B cell (primary cell): ENCODE measurements around the gene RNF213. TPM values are rescaled to one million over a fixed set of nuclear protein-coding genes. Genes with fewer than 3 reads are reported as not detected.

Experiments used
- ATAC-seq: fragments of 200-7000 bp; cut with Tn5 transposase; one replicate; pipeline ENCODE4 v1.10.0; 2021; ENCODE audit warnings: low read depth, mild to moderate bottlenecking, moderate number of reproducible peaks, moderate library complexity
- CTCF ChIA-PET: fragments of 350-600 bp; sonication (Branson Sonifier 250); formaldehyde crosslinking; loops from one replicate; lab custom pipeline; 2021; ENCODE audit warnings: antibody characterized with exemption, inconsistent platforms; lab: Charles Lee
- POLR2A ChIA-PET: fragments of 350-600 bp; sonication (Branson Sonifier 250); formaldehyde crosslinking; loops from one replicate; lab custom pipeline; 2021; ENCODE audit warnings: antibody characterized with exemption; lab: Charles Lee
- DNase-seq: peaks from one replicate; pipeline ENCODE4 v3.0.0; 2013
- H2AFZ ChIP-seq: 2 replicates; pipeline ENCODE4 v1.6.1; 2012; ENCODE audit warnings: mild to moderate bottlenecking, low read depth, low read length; ENCODE audit not compliant: insufficient read depth, poor library complexity, severe bottlenecking
- H3K27ac ChIP-seq, 2 donors: 1 replicate in 1 of 2; 2 replicates in 1 of 2; pipeline ENCODE4 v1.5.1; 2012 to 2013; ENCODE audit warnings: low read length in 2 of 2, mild to moderate bottlenecking in 2 of 2, moderate library complexity in 1 of 2
- H3K27me3 ChIP-seq, 4 experiments: fragments of 200-600 bp in 1 of 4; sonication (generic) in 1 of 4; replicated peaks in 1 of 4; 1 replicate in 2 of 4; 2 replicates in 2 of 4; pipeline versions ENCODE4 v1.6.1 to v1.7.0; 2013 to 2016; ENCODE audit warnings: low read length in 3 of 4, mild to moderate bottlenecking in 2 of 4, mixed read lengths in 1 of 4, moderate library complexity in 1 of 4; ENCODE audit not compliant: insufficient read depth in 4 of 4, control insufficient read depth in 3 of 4; ENCODE audit errors: control extremely low read depth in 1 of 4
- H3K36me3 ChIP-seq, 2 experiments: replicated peaks in 1 of 2; 1 replicate in 1 of 2; 2 replicates in 1 of 2; pipeline versions ENCODE4 v1.6.1 to v1.7.1; 2013; ENCODE audit warnings: low read length in 1 of 2; ENCODE audit not compliant: insufficient read depth in 2 of 2, control insufficient read depth in 1 of 2; ENCODE audit errors: control extremely low read depth in 1 of 2, extremely low read depth in 1 of 2
- H3K4me1 ChIP-seq, 2 donors: fragments of 200-600 bp in 1 of 2; sonication (generic) in 1 of 2; 1 replicate in 1 of 2; 2 replicates in 1 of 2; pipeline versions ENCODE4 v1.5.1 to v1.6.1; 2013 to 2017; ENCODE audit warnings: low read length in 2 of 2; ENCODE audit not compliant: control insufficient read depth in 2 of 2, insufficient read depth in 2 of 2
- H3K4me2 ChIP-seq: replicated peaks from 2 replicates; pipeline ENCODE3; 2012; ENCODE audit warnings: mild to moderate bottlenecking, low read depth, low read length; ENCODE audit not compliant: poor library complexity, severe bottlenecking
- H3K4me3 ChIP-seq, 5 experiments: fragments of 200-600 bp in 1 of 5; sonication (generic) in 1 of 5; 1 replicate in 3 of 5; 2 replicates in 2 of 5; pipeline versions ENCODE4 v1.5.1 to v1.7.0; 2011 to 2016; ENCODE audit warnings: low read length in 4 of 5, mild to moderate bottlenecking in 4 of 5, low read depth in 2 of 5, control low read depth in 1 of 5, moderate library complexity in 1 of 5; ENCODE audit not compliant: insufficient read depth in 1 of 5; ENCODE audit errors: control extremely low read depth in 1 of 5, extremely low read depth in 1 of 5
- H3K79me2 ChIP-seq: fragments of 200-600 bp; sonication (generic); one replicate; pipeline ENCODE4 v1.6.0; 2016; ENCODE audit warnings: low read length; ENCODE audit not compliant: control insufficient read depth, insufficient read depth
- H3K9ac ChIP-seq: fragments of 200-600 bp; sonication (generic); 2 replicates; pipeline ENCODE4 v1.6.1; 2017; ENCODE audit warnings: mild to moderate bottlenecking, low read length, moderate library complexity
- H3K9me3 ChIP-seq, 3 donors: one replicate each; pipeline versions ENCODE4 v1.6.1 to v1.7.1; 2013; ENCODE audit warnings: low read length in 2 of 3; ENCODE audit not compliant: control insufficient read depth in 2 of 3, insufficient read depth in 1 of 3; ENCODE audit errors: control extremely low read depth in 1 of 3
- H4K20me1 ChIP-seq: 2 replicates; pipeline ENCODE4 v1.6.0; 2012; ENCODE audit warnings: mild to moderate bottlenecking, low read length; ENCODE audit not compliant: insufficient read depth, control insufficient read depth, poor library complexity, severe bottlenecking
- H3K27ac Mint-ChIP-seq: one replicate; pipeline ENCODE4 v1.8.0; 2021; ENCODE audit warnings: mixed read lengths
- H3K27me3 Mint-ChIP-seq: one replicate; pipeline ENCODE4 v1.8.0; 2021; ENCODE audit warnings: mixed read lengths
- H3K4me1 Mint-ChIP-seq: one replicate; pipeline ENCODE4 v1.8.0; 2021; ENCODE audit warnings: mixed read lengths
- H3K4me3 Mint-ChIP-seq: one replicate; pipeline ENCODE4 v1.8.0; 2021; ENCODE audit warnings: mixed read lengths
- H3K9me3 Mint-ChIP-seq: one replicate; pipeline ENCODE4 v1.8.0; 2022; ENCODE audit warnings: mixed read lengths; ENCODE audit not compliant: insufficient read depth
- EZH2 ChIP-seq: IDR thresholded peaks from 2 replicates; pipeline ENCODE4 v1.6.1; 2012; ENCODE audit warnings: borderline replicate concordance, low read depth, mild to moderate bottlenecking, moderate library complexity, low read length; ENCODE audit not compliant: insufficient read depth, poor library complexity, severe bottlenecking
- WGBS: methylation state at CpG from one replicate; pipeline ENCODE4 v1.1.5; 2013; ENCODE audit warnings: missing lambda C conversion rate; ENCODE audit not compliant: insufficient coverage; 5-methylcytosine and 5-hydroxymethylcytosine counted together
- intact Hi-C: fragments of 100-400 bp; cut with micrococcal nuclease; formaldehyde crosslinking; loops from one replicate; pipeline ENCODE4 v1.10.0; 2022
- polyA plus RNA-seq: library from polyadenylated mRNA; depleted of rRNA; stranded (reverse); fragments of >200 nt; gene quantifications from 2 replicates; pipeline ENCODE4 v1.2.3, GENCODE V29; 2012
- total RNA-seq, 2 donors: library from RNA; stranded (reverse); fragments of 120-200 nt in 1 of 2; gene quantifications; 1 replicate in 1 of 2; 2 replicates in 1 of 2; pipeline versions ENCODE4 v1.2.3 to v1.2.4, GENCODE V29; 2013 to 2022
- TF ChIP-seq, protein P1 (sequence below): fragments of 200-600 bp; IDR thresholded peaks from one replicate; pipeline ENCODE4 v1.8.0; 2022; ENCODE audit warnings: antibody characterized with exemption, mild to moderate bottlenecking

The RNF213 gene
- total and polyA plus RNA-seq, 2 donors (not counting 1 experiment from before 2014, with no cell fraction given), result 121 to 287 TPM

DNA sequence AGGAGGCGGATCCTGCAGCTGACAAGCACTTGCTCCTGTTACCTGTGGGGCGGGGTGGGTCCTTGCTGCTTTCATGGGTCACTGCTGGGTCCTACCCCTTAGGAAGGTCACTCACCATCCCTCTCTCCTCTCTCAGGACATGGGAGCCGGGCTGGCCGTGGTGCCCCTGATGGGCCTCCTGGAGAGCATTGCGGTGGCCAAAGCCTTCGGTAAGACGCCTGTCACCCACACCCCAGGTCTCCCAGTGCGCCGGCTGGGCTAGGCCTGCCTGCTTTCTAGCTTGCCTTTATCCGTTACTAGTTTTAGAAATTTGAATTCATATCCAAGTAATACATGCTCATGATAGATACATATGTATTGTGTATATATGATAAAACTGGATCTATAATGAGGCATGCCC lies 23.3 kb upstream of the RNF213 start:
- no peak for DNase-seq
- POLR2A ChIA-PET, result no interaction called here

GRCh38 chr17:80242505-80242904 lies 18.1 kb upstream of the RNF213 start:
- no peak overlapping the region for H3K27ac ChIP-seq
- no peak overlapping the region for H3K4me2 ChIP-seq
- POLR2A ChIA-PET, result no interaction called here
- WGBS, result 93% methylated on average over 13 of the region's 14 CpGs
- no peaks in the 10 kb centered on the region for H3K27me3 ChIP-seq
- Mint-ChIP-seq H3K27me3 (no peaks in the 10 kb centered on the region), H3K27ac (no peak overlapping the region), H3K4me3 (no peak overlapping the region), H3K9me3 (no peaks in the 10 kb centered on the region), H3K4me1 (no peaks in the 10 kb centered on the region)
- H3K4me1 ChIP-seq, result no peaks in the 10 kb centered on the region
- CTCF ChIA-PET, result no interaction called here
- H2AFZ ChIP-seq, result no peak overlapping the region
- no peak overlapping the region for H3K9ac ChIP-seq
- H3K4me3 ChIP-seq, result no peak overlapping the region
- no peak for ATAC-seq
- H3K9me3 ChIP-seq, result peaks cover 0 to 3% (median 0%) of the 10 kb centered on the region in 3 donors
- no peak for DNase-seq
- intact Hi-C loops, result no loop called here
- TF ChIP-seq, protein P1, sequence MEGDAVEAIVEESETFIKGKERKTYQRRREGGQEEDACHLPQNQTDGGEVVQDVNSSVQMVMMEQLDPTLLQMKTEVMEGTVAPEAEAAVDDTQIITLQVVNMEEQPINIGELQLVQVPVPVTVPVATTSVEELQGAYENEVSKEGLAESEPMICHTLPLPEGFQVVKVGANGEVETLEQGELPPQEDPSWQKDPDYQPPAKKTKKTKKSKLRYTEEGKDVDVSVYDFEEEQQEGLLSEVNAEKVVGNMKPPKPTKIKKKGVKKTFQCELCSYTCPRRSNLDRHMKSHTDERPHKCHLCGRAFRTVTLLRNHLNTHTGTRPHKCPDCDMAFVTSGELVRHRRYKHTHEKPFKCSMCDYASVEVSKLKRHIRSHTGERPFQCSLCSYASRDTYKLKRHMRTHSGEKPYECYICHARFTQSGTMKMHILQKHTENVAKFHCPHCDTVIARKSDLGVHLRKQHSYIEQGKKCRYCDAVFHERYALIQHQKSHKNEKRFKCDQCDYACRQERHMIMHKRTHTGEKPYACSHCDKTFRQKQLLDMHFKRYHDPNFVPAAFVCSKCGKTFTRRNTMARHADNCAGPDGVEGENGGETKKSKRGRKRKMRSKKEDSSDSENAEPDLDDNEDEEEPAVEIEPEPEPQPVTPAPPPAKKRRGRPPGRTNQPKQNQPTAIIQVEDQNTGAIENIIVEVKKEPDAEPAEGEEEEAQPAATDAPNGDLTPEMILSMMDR, result no peak
- TF ChIP-seq EZH2, result no peak
- H4K20me1 ChIP-seq, result no peaks in the 10 kb centered on the region
- H3K36me3 ChIP-seq, result no peaks in the 10 kb centered on the region
- no peaks in the 10 kb centered on the region for H3K79me2 ChIP-seq

More for the DNA sequence above, 23.3 kb upstream of the RNF213 start:
- Histone ChIP-seq H3K4me1 (no peaks in the 10 kb centered on the region), H3K4me3 (no peak overlapping the region), H3K9ac (no peak overlapping the region), H3K36me3 (no peaks in the 10 kb centered on the region), H3K27me3 (no peaks in the 10 kb centered on the region), H4K20me1 (no peaks in the 10 kb centered on the region), H3K4me2 (no peak overlapping the region), H3K9me3 (peaks cover 0 to 27% (median 15%) of the 10 kb centered on the region in 3 donors), H3K27ac (no peak overlapping the region), H3K79me2 (no peaks in the 10 kb centered on the region), H2AFZ (no peak overlapping the region)
- Mint-ChIP-seq H3K4me1 (no peaks in the 10 kb centered on the region), H3K27me3 (no peaks in the 10 kb centered on the region), H3K4me3 (no peak overlapping the region), H3K9me3 (peaks cover 8% of the 10 kb centered on the region), H3K27ac (no peak overlapping the region)
- CTCF ChIA-PET, result no interaction called here
- TF ChIP-seq, protein P1, result no peak
- TF ChIP-seq EZH2, result no peak
- ATAC-seq, result no peak
- WGBS, result 96% methylated on average over 8 of the region's 10 CpGs
- intact Hi-C loops, result no loop called here
